ENCODE results near the gene HELZ. TPM values are rescaled to one million over a fixed set of nuclear protein-coding genes. Genes with fewer than 3 reads are reported as not detected.

HELZ gene
- total RNA-seq, 1 donor from 2014 or later, result 53.4 TPM

DNA sequence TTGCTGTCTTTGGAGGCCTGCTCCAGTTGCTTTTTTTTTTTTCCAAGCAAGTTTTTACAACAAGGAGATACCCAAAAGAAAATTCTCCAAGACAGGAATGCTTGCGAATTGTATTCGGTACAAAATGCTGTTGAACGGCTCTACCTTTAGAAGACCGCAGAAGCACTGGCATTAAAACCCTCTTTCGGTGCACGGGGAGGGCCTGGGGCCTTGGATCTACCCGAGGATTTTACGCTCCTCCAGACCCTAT lies 1.3 kb upstream of the HELZ start:
- H3K4me3 Mint-ChIP-seq (ENCODE audit: unreplicated experiment), result peak overlapping the region; percentile 83
- Histone ChIP-seq H3K79me2 (ENCODE audit: insufficient read depth, low read length) (peaks cover 36% of the 10 kb centered on the region), H3K9me3 (ENCODE audit: insufficient read depth, low read depth, low read length) (no peaks in the 10 kb centered on the region), H3K36me3 (ENCODE audit: insufficient read depth, low read length) (no peaks in the 10 kb centered on the region), H2AFZ (ENCODE audit: low read depth, low read length) (peak overlapping the region; percentile 51), H3K27me3 (ENCODE audit: insufficient read depth, low read length) (no peaks in the 10 kb centered on the region), H3K4me3 (ENCODE audit: insufficient read depth, low read depth, low read length) (peak overlapping the region; percentile 85), H3K4me2 (ENCODE audit: low read length) (peak overlapping the region; percentile 98), H3K27ac (ENCODE audit: low read depth, low read length) (no peak overlapping the region), H3K4me1 (ENCODE audit: insufficient read depth, low read length) (peaks cover 17% of the 10 kb centered on the region), H4K20me1 (ENCODE audit: insufficient read depth, low read length) (peaks cover 16% of the 10 kb centered on the region), H3K9ac (ENCODE audit: low read length) (peak overlapping the region; percentile 96)
- DNase-seq (ENCODE audit: low read depth), result no peak
- peaks cover 4% of the 10 kb centered on the region for H3K36me3 Mint-ChIP-seq (ENCODE audit: low read depth, unreplicated experiment)
- H3K9me3 Mint-ChIP-seq (ENCODE audit: unreplicated experiment), result no peaks in the 10 kb centered on the region
- TF ChIP-seq EZH2 (IDR thresholded peaks at IDR 0.05; ENCODE audit: insufficient read depth, low read length), result no peak
- TF ChIP-seq, protein P1, sequence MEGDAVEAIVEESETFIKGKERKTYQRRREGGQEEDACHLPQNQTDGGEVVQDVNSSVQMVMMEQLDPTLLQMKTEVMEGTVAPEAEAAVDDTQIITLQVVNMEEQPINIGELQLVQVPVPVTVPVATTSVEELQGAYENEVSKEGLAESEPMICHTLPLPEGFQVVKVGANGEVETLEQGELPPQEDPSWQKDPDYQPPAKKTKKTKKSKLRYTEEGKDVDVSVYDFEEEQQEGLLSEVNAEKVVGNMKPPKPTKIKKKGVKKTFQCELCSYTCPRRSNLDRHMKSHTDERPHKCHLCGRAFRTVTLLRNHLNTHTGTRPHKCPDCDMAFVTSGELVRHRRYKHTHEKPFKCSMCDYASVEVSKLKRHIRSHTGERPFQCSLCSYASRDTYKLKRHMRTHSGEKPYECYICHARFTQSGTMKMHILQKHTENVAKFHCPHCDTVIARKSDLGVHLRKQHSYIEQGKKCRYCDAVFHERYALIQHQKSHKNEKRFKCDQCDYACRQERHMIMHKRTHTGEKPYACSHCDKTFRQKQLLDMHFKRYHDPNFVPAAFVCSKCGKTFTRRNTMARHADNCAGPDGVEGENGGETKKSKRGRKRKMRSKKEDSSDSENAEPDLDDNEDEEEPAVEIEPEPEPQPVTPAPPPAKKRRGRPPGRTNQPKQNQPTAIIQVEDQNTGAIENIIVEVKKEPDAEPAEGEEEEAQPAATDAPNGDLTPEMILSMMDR (IDR thresholded peaks at IDR 0.05; ENCODE audit: insufficient read depth, low read depth, low read length), result no peak
- no peak for FAIRE-seq
- H3K27me3 Mint-ChIP-seq (ENCODE audit: low read depth, unreplicated experiment), result no peaks in the 10 kb centered on the region
- peaks cover 13% of the 10 kb centered on the region for H3K4me1 Mint-ChIP-seq (ENCODE audit: low read depth, unreplicated experiment)
- H3K27ac Mint-ChIP-seq (ENCODE audit: unreplicated experiment), result peak overlapping the region; percentile 41

- H3K9ac ChIP-seq (ENCODE audit: low read length), result peak overlapping the region; percentile 96
- H3K27me3 Mint-ChIP-seq (ENCODE audit: low read depth, unreplicated experiment), result no peaks in the 10 kb centered on the region
- H3K4me3 Mint-ChIP-seq (ENCODE audit: unreplicated experiment), result peak overlapping the region; percentile 84
- H3K27ac Mint-ChIP-seq (ENCODE audit: unreplicated experiment), result no peak overlapping the region
- TF ChIP-seq EZH2 (IDR thresholded peaks at IDR 0.05; ENCODE audit: insufficient read depth, low read length), result no peak
- TF ChIP-seq, protein P1 (IDR thresholded peaks at IDR 0.05; ENCODE audit: insufficient read depth, low read depth, low read length), result no peak
- FAIRE-seq, result no peak
- H3K9me3 ChIP-seq (ENCODE audit: insufficient read depth, low read depth, low read length), result no peaks in the 10 kb centered on the region
- H3K36me3 Mint-ChIP-seq (ENCODE audit: low read depth, unreplicated experiment), result peaks cover 4% of the 10 kb centered on the region
- peaks cover 18% of the 10 kb centered on the region for H4K20me1 ChIP-seq (ENCODE audit: insufficient read depth, low read length)
- H3K9me3 Mint-ChIP-seq (ENCODE audit: unreplicated experiment), result no peaks in the 10 kb centered on the region
- H2AFZ ChIP-seq (ENCODE audit: low read depth, low read length), result peak overlapping the region; percentile 78
- peaks cover 18% of the 10 kb centered on the region for H3K4me1 Mint-ChIP-seq (ENCODE audit: low read depth, unreplicated experiment)
- DNase-seq (ENCODE audit: low read depth), result no peak
- H3K79me2 ChIP-seq (ENCODE audit: insufficient read depth, low read length), result peaks cover 41% of the 10 kb centered on the region
- no peaks in the 10 kb centered on the region for H3K27me3 ChIP-seq (ENCODE audit: insufficient read depth, low read length)
- peak overlapping the region; percentile 58 for H3K27ac ChIP-seq (ENCODE audit: low read depth, low read length)
- H3K36me3 ChIP-seq (ENCODE audit: insufficient read depth, low read length), result no peaks in the 10 kb centered on the region
- peak overlapping the region; percentile 85 for H3K4me3 ChIP-seq (ENCODE audit: insufficient read depth, low read depth, low read length)
- H3K4me2 ChIP-seq (ENCODE audit: low read length), result peak overlapping the region; percentile 98
- peaks cover 17% of the 10 kb centered on the region for H3K4me1 ChIP-seq (ENCODE audit: insufficient read depth, low read length)
Observed at GRCh38 chr17:67245694-67246402, 852 bp upstream of the HELZ start.

- no peak for TF ChIP-seq EZH2 (IDR thresholded peaks at IDR 0.05; ENCODE audit: insufficient read depth, low read length)
- TF ChIP-seq, protein P1 (IDR thresholded peaks at IDR 0.05; ENCODE audit: insufficient read depth, low read depth, low read length), result no peak
- no peaks in the 10 kb centered on the region for H3K9me3 Mint-ChIP-seq (ENCODE audit: unreplicated experiment)
- H3K4me3 Mint-ChIP-seq (ENCODE audit: unreplicated experiment), result peak overlapping the region; percentile 96
- H3K27me3 Mint-ChIP-seq (ENCODE audit: low read depth, unreplicated experiment), result no peaks in the 10 kb centered on the region
- peak overlapping the region; percentile 89 for H3K27ac Mint-ChIP-seq (ENCODE audit: unreplicated experiment)
- Histone ChIP-seq H3K4me2 (ENCODE audit: low read length) (peak overlapping the region; percentile 98), H2AFZ (ENCODE audit: low read depth, low read length) (peak overlapping the region; percentile 74), H3K27ac (ENCODE audit: low read depth, low read length) (peak overlapping the region; percentile 83), H3K36me3 (ENCODE audit: insufficient read depth, low read length) (no peaks in the 10 kb centered on the region), H3K4me3 (ENCODE audit: insufficient read depth, low read depth, low read length) (peak overlapping the region; percentile 85), H3K9ac (ENCODE audit: low read length) (peak overlapping the region; percentile 96), H4K20me1 (ENCODE audit: insufficient read depth, low read length) (peaks cover 20% of the 10 kb centered on the region), H3K79me2 (ENCODE audit: insufficient read depth, low read length) (peaks cover 50% of the 10 kb centered on the region), H3K9me3 (ENCODE audit: insufficient read depth, low read depth, low read length) (no peaks in the 10 kb centered on the region), H3K4me1 (ENCODE audit: insufficient read depth, low read length) (peaks cover 17% of the 10 kb centered on the region), H3K27me3 (ENCODE audit: insufficient read depth, low read length) (no peaks in the 10 kb centered on the region)
- H3K36me3 Mint-ChIP-seq (ENCODE audit: low read depth, unreplicated experiment), result peaks cover 4% of the 10 kb centered on the region
- FAIRE-seq (no peak), DNase-seq (ENCODE audit: low read depth) (no peak)
- peaks cover 31% of the 10 kb centered on the region for H3K4me1 Mint-ChIP-seq (ENCODE audit: low read depth, unreplicated experiment)
Observed at GRCh38 chr17:67244431-67245072, 444 bp downstream of the HELZ start.
